Caco-2 (cell line): ENCODE data around the gene EXTL1. TPM values are rescaled to one million over a fixed set of nuclear protein-coding genes. Genes with fewer than 3 reads are reported as not detected.

Experiments
- BruUV-seq: library from RNA; stranded (reverse); fragments of 400-500 nt; replicated peaks from 2 replicates; lab custom pipeline; 2021; lab: Mats Ljungman, UMichigan
- CTCF ChIA-PET: fragments of 300-600 bp; sonication (Branson Sonifier 250); formaldehyde crosslinking; loops from one replicate; lab custom pipeline; 2022; ENCODE audit warnings: antibody characterized with exemption; lab: Charles Lee
- POLR2A ChIA-PET: fragments of 300-600 bp; sonication (Branson Sonifier 250); formaldehyde crosslinking; loops from one replicate; lab custom pipeline; 2022; ENCODE audit warnings: antibody characterized with exemption; lab: Charles Lee
- DNase-seq, 2 experiments: peaks; one replicate each; pipeline versions ENCODE4 v3.0.0 to v3.0.0-alpha.2; 2020 to 2022
- H3K27me3 ChIP-seq: replicated peaks from 2 replicates; pipeline ENCODE4 v1.6.0; 2011; ENCODE audit warnings: low read length; ENCODE audit not compliant: control insufficient read depth, insufficient read depth
- H3K36me3 ChIP-seq: 2 replicates; pipeline ENCODE4 v1.5.1; 2011; ENCODE audit warnings: low read length; ENCODE audit not compliant: control insufficient read depth, insufficient read depth
- H3K4me1 ChIP-seq: fragments of 250-450 bp; sonication (Bioruptor Pico); 2 replicates; pipeline ENCODE4 v1.5.1; 2020; ENCODE audit warnings: mild to moderate bottlenecking
- H3K4me3 ChIP-seq: 2 replicates; pipeline ENCODE4 v1.5.1; 2011; ENCODE audit warnings: low read depth, mild to moderate bottlenecking, control low read depth, low read length
- H3K9me3 ChIP-seq: fragments of 250-450 bp; sonication (Bioruptor Pico); 2 replicates; pipeline ENCODE4 v1.5.1; 2020; ENCODE audit warnings: mild to moderate bottlenecking, moderate library complexity
- H3K27ac Mint-ChIP-seq: one replicate; pipeline ENCODE4 v1.8.0; 2022; ENCODE audit warnings: mixed read lengths; ENCODE audit not compliant: unreplicated experiment
- H3K27me3 Mint-ChIP-seq: one replicate; pipeline ENCODE4 v1.8.0; 2022; ENCODE audit warnings: mixed read lengths; ENCODE audit not compliant: insufficient read depth, unreplicated experiment
- H3K36me3 Mint-ChIP-seq: one replicate; pipeline ENCODE4 v1.8.0; 2022; ENCODE audit warnings: mild to moderate bottlenecking, mixed read lengths; ENCODE audit not compliant: insufficient read depth, unreplicated experiment
- H3K4me1 Mint-ChIP-seq: one replicate; pipeline ENCODE4 v1.8.0; 2022; ENCODE audit warnings: low read depth, mixed read lengths; ENCODE audit not compliant: unreplicated experiment
- H3K4me3 Mint-ChIP-seq: one replicate; pipeline ENCODE4 v1.8.0; 2022; ENCODE audit warnings: mild to moderate bottlenecking, moderate library complexity, mixed read lengths; ENCODE audit not compliant: unreplicated experiment
- H3K9me3 Mint-ChIP-seq: one replicate; pipeline ENCODE4 v1.8.0; 2022; ENCODE audit warnings: mixed read lengths; ENCODE audit not compliant: unreplicated experiment
- intact Hi-C: fragments of 100-400 bp; cut with micrococcal nuclease; formaldehyde crosslinking; loops from one replicate; pipeline ENCODE4 v1.10.0; 2022; ENCODE audit not compliant: unreplicated experiment
- total RNA-seq: library from RNA; stranded (reverse); gene quantifications from 2 replicates; pipeline ENCODE4 v1.2.3, GENCODE V29; 2022
- TF ChIP-seq, protein P1 (sequence below), 2 experiments: fragments of 200-600 bp in 1 of 2; IDR thresholded peaks; 1 replicate in 1 of 2; 2 replicates in 1 of 2; pipeline versions ENCODE4 v1.5.1 to v1.8.0; 2011 to 2022; ENCODE audit warnings: antibody characterized with exemption in 1 of 2, control low read depth in 1 of 2, inconsistent platforms in 1 of 2, low read depth in 1 of 2, low read length in 1 of 2, mild to moderate bottlenecking in 1 of 2, moderate library complexity in 1 of 2; ENCODE audit not compliant: insufficient read depth in 1 of 2, severe bottlenecking in 1 of 2, unreplicated experiment in 1 of 2

Gene EXTL1
- total RNA-seq, 1 experiment from 2014 or later, result 0.34 TPM

GRCh38 chr1:26066160-26066559 is 44.6 kb downstream of the EXTL1 start:
- H3K9me3 Mint-ChIP-seq, result no peaks in the 10 kb centered on the region
- TF ChIP-seq, protein P1, sequence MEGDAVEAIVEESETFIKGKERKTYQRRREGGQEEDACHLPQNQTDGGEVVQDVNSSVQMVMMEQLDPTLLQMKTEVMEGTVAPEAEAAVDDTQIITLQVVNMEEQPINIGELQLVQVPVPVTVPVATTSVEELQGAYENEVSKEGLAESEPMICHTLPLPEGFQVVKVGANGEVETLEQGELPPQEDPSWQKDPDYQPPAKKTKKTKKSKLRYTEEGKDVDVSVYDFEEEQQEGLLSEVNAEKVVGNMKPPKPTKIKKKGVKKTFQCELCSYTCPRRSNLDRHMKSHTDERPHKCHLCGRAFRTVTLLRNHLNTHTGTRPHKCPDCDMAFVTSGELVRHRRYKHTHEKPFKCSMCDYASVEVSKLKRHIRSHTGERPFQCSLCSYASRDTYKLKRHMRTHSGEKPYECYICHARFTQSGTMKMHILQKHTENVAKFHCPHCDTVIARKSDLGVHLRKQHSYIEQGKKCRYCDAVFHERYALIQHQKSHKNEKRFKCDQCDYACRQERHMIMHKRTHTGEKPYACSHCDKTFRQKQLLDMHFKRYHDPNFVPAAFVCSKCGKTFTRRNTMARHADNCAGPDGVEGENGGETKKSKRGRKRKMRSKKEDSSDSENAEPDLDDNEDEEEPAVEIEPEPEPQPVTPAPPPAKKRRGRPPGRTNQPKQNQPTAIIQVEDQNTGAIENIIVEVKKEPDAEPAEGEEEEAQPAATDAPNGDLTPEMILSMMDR (IDR thresholded peaks at IDR 0.05; ENCODE audit: insufficient read depth in 1 of 2, low read depth in 1 of 2, low read length in 1 of 2, severe bottlenecking in 1 of 2, unreplicated experiment in 1 of 2), result no peak
- H3K27me3 ChIP-seq, result no peaks in the 10 kb centered on the region

GRCh38 chr1:26066857-26067256 is 45.3 kb downstream of the EXTL1 start:
- Mint-ChIP-seq H3K27me3 (no peaks in the 10 kb centered on the region), H3K4me1 (peaks cover 13% of the 10 kb centered on the region), H3K4me3 (no peak overlapping the region), H3K27ac (no peak overlapping the region), H3K9me3 (no peaks in the 10 kb centered on the region), H3K36me3 (no peaks in the 10 kb centered on the region)
- ChIA-PET CTCF (interaction anchor here (0.5 to 1.0 kb wide), 2 partner anchors 28 to 377 kb away, joined by 3 to 4 read pairs; no protein-coding TSS in a partner anchor), POLR2A (interaction anchor here (0.5 kb wide), 1 partner anchor 697 kb away, joined by 3 read pairs; no protein-coding TSS in a partner anchor)
- Histone ChIP-seq H3K27me3 (no peaks in the 10 kb centered on the region), H3K4me1 (0 out of 2 replicates have a peak, but pooled peaks cover 9% of the 10 kb centered on the region), H3K36me3 (no peaks in the 10 kb centered on the region), H3K4me3 (no peak overlapping the region), H3K9me3 (no peaks in the 10 kb centered on the region)
- intact Hi-C loops, result no loop called here
- BruUV-seq, result no TSS peak
- no peak for DNase-seq
- TF ChIP-seq, protein P1 (IDR thresholded peaks at IDR 0.05; ENCODE audit: insufficient read depth in 1 of 2, low read depth in 1 of 2, low read length in 1 of 2, severe bottlenecking in 1 of 2, unreplicated experiment in 1 of 2), result no peak

More at GRCh38 chr1:26066160-26066559, 44.6 kb downstream of the EXTL1 start:
- 0 out of 2 replicates have a peak, but pooled peaks cover 9% of the 10 kb centered on the region for H3K4me1 ChIP-seq
- DNase-seq, result no peak
- ChIA-PET CTCF (interaction anchor here (0.7 to 1.0 kb wide), 2 partner anchors 12 to 28 kb away, joined by 3 read pairs; no protein-coding TSS in a partner anchor), POLR2A (interaction anchor here (0.5 kb wide), 1 partner anchor 696 kb away, joined by 3 read pairs; no protein-coding TSS in a partner anchor)
- no TSS peak for BruUV-seq
- Mint-ChIP-seq H3K27me3 (no peaks in the 10 kb centered on the region), H3K27ac (no peak overlapping the region), H3K36me3 (no peaks in the 10 kb centered on the region), H3K4me3 (no peak overlapping the region), H3K4me1 (peaks cover 13% of the 10 kb centered on the region)
- no peak overlapping the region for H3K4me3 ChIP-seq
- no peaks in the 10 kb centered on the region for H3K36me3 ChIP-seq
- intact Hi-C loops, result no loop called here
- H3K9me3 ChIP-seq, result no peaks in the 10 kb centered on the region

DNA sequence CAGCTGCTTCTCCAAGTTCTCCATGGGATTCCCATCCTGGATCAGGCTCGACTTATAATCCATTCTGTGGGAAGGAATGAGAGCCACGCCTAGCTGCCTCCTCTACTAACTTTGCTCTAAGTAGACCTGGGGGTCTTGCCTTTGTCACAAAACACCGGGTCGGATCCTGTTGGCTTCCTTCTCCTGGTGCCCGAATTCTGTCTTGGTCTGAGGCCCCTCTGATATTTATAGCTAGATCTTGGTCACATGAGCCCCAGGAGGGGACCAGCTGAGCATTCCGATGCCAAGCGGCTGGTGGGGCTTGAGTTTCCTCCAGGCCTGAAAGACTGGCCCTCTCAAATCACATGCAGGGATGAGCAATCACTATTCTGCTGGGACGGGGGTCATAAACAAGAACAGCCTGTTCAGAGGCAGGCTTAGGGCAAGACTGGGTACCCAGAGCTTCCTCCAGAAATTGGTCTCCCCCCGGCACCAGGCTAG is 45.9 kb downstream of the EXTL1 start, which contains the start of gene TRIM63:
TRIM63 (minus strand) TSS at position 199 of the 480 bp plus-strand sequence; CDS start at position 63, 136 bp downstream.
- Mint-ChIP-seq H3K27ac (no peak within 1 kb of the TSS), H3K27me3 (no peaks in the 10 kb centered on the region), H3K9me3 (no peaks in the 10 kb centered on the region), H3K4me1 (peaks cover 13% of the 10 kb centered on the region), H3K36me3 (no peaks in the 10 kb centered on the region), H3K4me3 (no peak within 1 kb of the TSS)
- BruUV-seq, result no TSS peak
- Histone ChIP-seq H3K4me1 (0 out of 2 replicates have a peak, but pooled peaks cover 9% of the 10 kb centered on the region), H3K9me3 (no peaks in the 10 kb centered on the region), H3K36me3 (no peaks in the 10 kb centered on the region), H3K27me3 (no peaks in the 10 kb centered on the region), H3K4me3 (no peak within 1 kb of the TSS)
- intact Hi-C loops, result no loop called here
- no peak for DNase-seq
- ChIA-PET POLR2A (no interaction called here), CTCF (interaction anchor here (0.5 kb wide), 1 partner anchor 377 kb away, joined by 4 read pairs; no protein-coding TSS in a partner anchor)
- TF ChIP-seq, protein P1 (IDR thresholded peaks at IDR 0.05; ENCODE audit: insufficient read depth in 1 of 2, low read depth in 1 of 2, low read length in 1 of 2, severe bottlenecking in 1 of 2, unreplicated experiment in 1 of 2), result no peak
